Activated CD8-positive, alpha-beta memory T cell treated with anti-CD3 and anti-CD28 coated beads, Interleukin-2, amount 10 ng/mL, durations not matched to agents 7 days and 5 days (primary cell): ENCODE results near the gene CCDC18. TPM values are rescaled to one million over a fixed set of nuclear protein-coding genes. Genes with fewer than 3 reads are reported as not detected.
"Not testable (repeated sequence)": the region's sequence is repeated elsewhere in the genome, so short reads cannot be mapped to it uniquely, and the experiment has no call there.

Experiments used
- ATAC-seq: fragments of 150-1000 bp; cut with Tn5 transposase; one replicate; pipeline ENCODE4 v1.10.0; 2021; ENCODE audit warnings: moderate library complexity
- CTCF ChIA-PET: fragments of 350-600 bp; sonication (Branson Sonifier 250); formaldehyde crosslinking; loops from one replicate; lab custom pipeline; 2021; ENCODE audit warnings: antibody characterized with exemption; lab: Charles Lee
- DNase-seq: peaks from one replicate; pipeline ENCODE4 v3.0.0-alpha.2; 2020
- H3K27ac Mint-ChIP-seq: one replicate; pipeline ENCODE4 v1.8.0; 2021; ENCODE audit warnings: mild to moderate bottlenecking, mixed read lengths
- H3K27me3 Mint-ChIP-seq: one replicate; pipeline ENCODE4 v1.8.0; 2021; ENCODE audit warnings: mixed read lengths
- H3K36me3 Mint-ChIP-seq: one replicate; pipeline ENCODE4 v1.8.0; 2021; ENCODE audit warnings: mild to moderate bottlenecking, mixed read lengths
- H3K4me1 Mint-ChIP-seq: one replicate; pipeline ENCODE4 v1.8.0; 2021; ENCODE audit warnings: mixed read lengths
- H3K4me3 Mint-ChIP-seq: one replicate; pipeline ENCODE4 v1.8.0; 2021; ENCODE audit warnings: mild to moderate bottlenecking, moderate library complexity, mixed read lengths
- H3K9me3 Mint-ChIP-seq: one replicate; pipeline ENCODE4 v1.8.0; 2022; ENCODE audit warnings: low read depth, mixed read lengths
- total RNA-seq, 2 experiments: library from RNA; stranded (reverse); gene quantifications; one replicate each; pipeline ENCODE4 v1.2.3, GENCODE V29; 2021

Gene CCDC18
- total RNA-seq, 2 experiments from 2014 or later, result 30.5 to 37.7 TPM

- CTCF ChIA-PET, result interaction anchor here (0.9 kb wide), 1 partner anchor 18 kb away, joined by 3 read pairs; no protein-coding TSS in a partner anchor
- Mint-ChIP-seq H3K27me3 (no peaks in the 10 kb centered on the region), H3K4me1 (peaks cover 22% of the 10 kb centered on the region), H3K9me3 (no peaks in the 10 kb centered on the region), H3K36me3 (peaks cover 44% of the 10 kb centered on the region), H3K4me3 (no peak overlapping the region), H3K27ac (peak overlapping the region; percentile 69)
- DNase-seq (no peak), ATAC-seq (peak; percentile 29)
These were observed 25.6 kb upstream of the CCDC18 start for GRCh38 chr1:93154898-93155297.

GRCh38 chr1:93155335-93155734 lies 25.2 kb upstream of the CCDC18 start:
- H3K36me3 Mint-ChIP-seq, result peaks cover 43% of the 10 kb centered on the region
- no peaks in the 10 kb centered on the region for H3K27me3 Mint-ChIP-seq
- ATAC-seq, result peak; percentile 80
- H3K4me1 Mint-ChIP-seq, result peaks cover 22% of the 10 kb centered on the region
- CTCF ChIA-PET, result interaction anchor here (0.9 kb wide), 1 partner anchor 18 kb away, joined by 3 read pairs; no protein-coding TSS in a partner anchor
- peak overlapping the region; percentile 69 for H3K27ac Mint-ChIP-seq
- no peak overlapping the region for H3K4me3 Mint-ChIP-seq
- H3K9me3 Mint-ChIP-seq, result no peaks in the 10 kb centered on the region
- no peak for DNase-seq

GRCh38 chr1:93159337-93159736 lies 21.2 kb upstream of the CCDC18 start:
- H3K27me3 Mint-ChIP-seq, result no peaks in the 10 kb centered on the region
- DNase-seq, result no peak
- peaks cover 19% of the 10 kb centered on the region for H3K4me1 Mint-ChIP-seq
- no peak overlapping the region for H3K4me3 Mint-ChIP-seq
- peaks cover 45% of the 10 kb centered on the region for H3K36me3 Mint-ChIP-seq
- H3K9me3 Mint-ChIP-seq, result no peaks in the 10 kb centered on the region
- CTCF ChIA-PET, result interaction anchor here (1.9 kb wide), 1 partner anchor 9 kb away, joined by 6 read pairs; no protein-coding TSS in a partner anchor
- no peak for ATAC-seq
- H3K27ac Mint-ChIP-seq, result no peak overlapping the region

- ATAC-seq, DNase-seq, CTCF ChIA-PET, H3K27ac Mint-ChIP-seq, H3K4me3 Mint-ChIP-seq, H3K27me3 Mint-ChIP-seq, H3K9me3 Mint-ChIP-seq: not testable (repeated sequence)
- H3K36me3 Mint-ChIP-seq, result peaks cover 58% of the 10 kb centered on the region
- peaks cover 11% of the 10 kb centered on the region for H3K4me1 Mint-ChIP-seq
These were observed 17.2 kb upstream of the CCDC18 start for GRCh38 chr1:93163314-93163713.

GRCh38 chr1:93164816-93165215 lies 15.7 kb upstream of the CCDC18 start:
- no peak overlapping the region for H3K4me3 Mint-ChIP-seq
- no peak overlapping the region for H3K27ac Mint-ChIP-seq
- H3K4me1 Mint-ChIP-seq, result peaks cover 24% of the 10 kb centered on the region
- ATAC-seq (no peak), DNase-seq (no peak)
- peaks cover 58% of the 10 kb centered on the region for H3K36me3 Mint-ChIP-seq
- H3K9me3 Mint-ChIP-seq, result peaks cover 9% of the 10 kb centered on the region
- H3K27me3 Mint-ChIP-seq, result no peaks in the 10 kb centered on the region
- CTCF ChIA-PET, result interaction anchor here (1.0 kb wide), 1 partner anchor 13 kb away, joined by 5 read pairs; no protein-coding TSS in a partner anchor

- peaks cover 29% of the 10 kb centered on the region for H3K4me1 Mint-ChIP-seq
- ATAC-seq, H3K4me3 Mint-ChIP-seq, H3K27me3 Mint-ChIP-seq, H3K27ac Mint-ChIP-seq, CTCF ChIA-PET, H3K9me3 Mint-ChIP-seq, DNase-seq: not testable (repeated sequence)
- H3K36me3 Mint-ChIP-seq, result peaks cover 57% of the 10 kb centered on the region
These were observed 14.6 kb upstream of the CCDC18 start for GRCh38 chr1:93165895-93166294.

GRCh38 chr1:93167006-93167405 lies 13.5 kb upstream of the CCDC18 start:
- CTCF ChIA-PET, result no interaction called here
- no peak overlapping the region for H3K27ac Mint-ChIP-seq
- ATAC-seq (no peak), DNase-seq (no peak)
- no peak overlapping the region for H3K4me3 Mint-ChIP-seq
- H3K4me1 Mint-ChIP-seq, result peaks cover 35% of the 10 kb centered on the region
- peaks cover 54% of the 10 kb centered on the region for H3K36me3 Mint-ChIP-seq
- peaks cover 9% of the 10 kb centered on the region for H3K9me3 Mint-ChIP-seq
- H3K27me3 Mint-ChIP-seq, result no peaks in the 10 kb centered on the region

- not testable (repeated sequence) for H3K27ac Mint-ChIP-seq, H3K4me3 Mint-ChIP-seq, DNase-seq, H3K9me3 Mint-ChIP-seq, ATAC-seq, H3K27me3 Mint-ChIP-seq
- Mint-ChIP-seq H3K36me3 (peaks cover 64% of the 10 kb centered on the region), H3K4me1 (peaks cover 54% of the 10 kb centered on the region)
- CTCF ChIA-PET, result interaction anchor here (1.3 kb wide), 1 partner anchor 90 kb away, joined by 7 read pairs; no protein-coding TSS in a partner anchor
These were observed 10.3 kb upstream of the CCDC18 start for GRCh38 chr1:93170141-93170678.

GRCh38 chr1:93171549-93172034 lies 8.9 kb upstream of the CCDC18 start:
- Mint-ChIP-seq H3K9me3 (peaks cover 6% of the 10 kb centered on the region), H3K4me1 (peaks cover 59% of the 10 kb centered on the region), H3K27ac (peak overlapping the region; percentile 82), H3K4me3 (peak overlapping the region; percentile 74), H3K27me3 (no peaks in the 10 kb centered on the region), H3K36me3 (peaks cover 62% of the 10 kb centered on the region)
- CTCF ChIA-PET, result interaction anchor here (1.0 to 1.3 kb wide), 2 partner anchors 91 to 211 kb away, joined by 3 to 7 read pairs; partner anchors contain the start of gene DIPK1A
- ATAC-seq (peak; percentile 45), DNase-seq (no peak)

- no peak for ATAC-seq
These were observed 7.7 kb upstream of the CCDC18 start for GRCh38 chr1:93172778-93173177.

GRCh38 chr1:93174638-93175037 lies 5.9 kb upstream of the CCDC18 start:
- Mint-ChIP-seq H3K4me1 (peaks cover 58% of the 10 kb centered on the region), H3K36me3 (peaks cover 50% of the 10 kb centered on the region)
- CTCF ChIA-PET, H3K27ac Mint-ChIP-seq, H3K4me3 Mint-ChIP-seq, ATAC-seq, H3K9me3 Mint-ChIP-seq, DNase-seq, H3K27me3 Mint-ChIP-seq: not testable (repeated sequence)

More at GRCh38 chr1:93172778-93173177, 7.7 kb upstream of the CCDC18 start:
- Mint-ChIP-seq H3K27ac (peak overlapping the region; percentile 6), H3K27me3 (no peaks in the 10 kb centered on the region), H3K36me3 (peaks cover 54% of the 10 kb centered on the region), H3K4me3 (no peak overlapping the region), H3K9me3 (peaks cover 4% of the 10 kb centered on the region), H3K4me1 (peaks cover 64% of the 10 kb centered on the region)
- CTCF ChIA-PET, result interaction anchor here (0.9 to 1.0 kb wide), 2 partner anchors 9 to 18 kb away, joined by 3 read pairs; no protein-coding TSS in a partner anchor
- DNase-seq, result no peak

- ATAC-seq (no peak), DNase-seq (no peak)
- H3K4me1 Mint-ChIP-seq, result peaks cover 50% of the 10 kb centered on the region
- no peaks in the 10 kb centered on the region for H3K9me3 Mint-ChIP-seq
- H3K4me3 Mint-ChIP-seq, result peak overlapping the region; percentile 93
- no peaks in the 10 kb centered on the region for H3K27me3 Mint-ChIP-seq
- CTCF ChIA-PET, result interaction anchor here (1.7 kb wide), 1 partner anchor 20 kb away, joined by 3 read pairs; no protein-coding TSS in a partner anchor
- peak overlapping the region; percentile 35 for H3K27ac Mint-ChIP-seq
- peaks cover 37% of the 10 kb centered on the region for H3K36me3 Mint-ChIP-seq
These were observed 2.5 kb upstream of the CCDC18 start for GRCh38 chr1:93177991-93178390.

- Mint-ChIP-seq H3K36me3 (peaks cover 36% of the 10 kb centered on the region), H3K27me3 (no peaks in the 10 kb centered on the region), H3K4me1 (peaks cover 52% of the 10 kb centered on the region), H3K9me3 (no peaks in the 10 kb centered on the region), H3K4me3 (peak overlapping the region; percentile 93), H3K27ac (peak overlapping the region; percentile 53)
- CTCF ChIA-PET, result no interaction called here
- ATAC-seq (no peak), DNase-seq (no peak)
These were observed 2.1 kb upstream of the CCDC18 start for GRCh38 chr1:93178418-93178817.
